SK-N-MC (cell line): Measurements from ENCODE around the gene BRI3BP.
"Not testable (repeated sequence)": the region's sequence is repeated elsewhere in the genome, so short reads cannot be mapped to it uniquely, and the experiment has no call there.

Source experiments
- EZH2 ChIP-seq: fragments of 200-600 bp; sonication (generic); IDR thresholded peaks from one replicate; pipeline ENCODE4 v1.6.1; 2017; ENCODE audit warnings: antibody characterized with exemption
- FOXP2 ChIP-seq: optimal IDR thresholded peaks from 2 replicates; pipeline ENCODE3; 2011; ENCODE audit warnings: mild to moderate bottlenecking, moderate library complexity; ENCODE audit not compliant: insufficient read depth; ENCODE audit errors: extremely low read length, control extremely low read depth
- POLR2AphosphoS5 ChIP-seq: IDR thresholded peaks from 2 replicates; pipeline ENCODE4 v1.6.1; 2012; ENCODE audit warnings: mild to moderate bottlenecking, low read depth, low read length, borderline replicate concordance

GRCh38 chr12:125063522-125063921, 70.1 kb downstream of the BRI3BP start:
- not testable (repeated sequence) for TF ChIP-seq POLR2AphosphoS5, EZH2, FOXP2
